ENCODE results near the gene LRP1.

Gene LRP1

DNA sequence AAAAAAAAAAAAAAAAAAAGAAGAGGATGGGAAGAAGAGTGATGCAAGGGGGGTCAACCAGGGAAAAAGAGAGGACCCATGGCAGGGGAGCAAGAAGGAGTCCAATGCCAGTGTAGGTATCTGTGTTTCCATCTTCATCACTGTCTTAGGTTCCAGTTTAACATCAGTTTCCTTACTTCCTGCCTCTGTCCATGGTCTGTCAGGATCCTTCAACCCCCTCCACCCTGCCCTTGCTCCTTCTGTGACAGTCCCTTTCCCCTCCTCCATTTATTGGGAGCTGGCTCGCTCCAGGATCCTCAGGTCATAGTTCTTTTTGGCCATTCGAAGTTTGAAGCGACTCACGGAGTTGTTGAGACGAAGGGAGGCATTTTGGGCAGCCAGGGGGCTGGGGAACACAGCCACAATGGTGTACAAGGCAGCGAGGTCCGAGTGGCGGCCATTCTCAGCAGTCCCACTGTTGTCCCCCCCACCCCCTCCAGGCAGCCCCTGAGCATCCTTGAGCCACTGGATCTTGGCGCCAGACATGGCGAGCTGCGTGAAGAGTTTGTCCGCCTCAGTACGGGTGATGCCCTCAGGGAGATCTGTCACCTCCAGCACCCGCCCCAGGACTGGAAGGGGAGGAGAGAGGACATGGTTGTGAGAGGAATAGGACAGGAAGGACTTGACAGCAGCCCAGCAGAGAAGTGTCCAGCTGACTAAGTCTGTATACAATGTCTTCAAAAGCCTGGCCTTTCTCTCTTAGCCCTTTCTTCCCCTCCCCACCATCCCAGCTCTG is 126.4 kb downstream of the LRP1 start:
- DNase-seq (ENCODE audit: low spot score) = no peak

DNA sequence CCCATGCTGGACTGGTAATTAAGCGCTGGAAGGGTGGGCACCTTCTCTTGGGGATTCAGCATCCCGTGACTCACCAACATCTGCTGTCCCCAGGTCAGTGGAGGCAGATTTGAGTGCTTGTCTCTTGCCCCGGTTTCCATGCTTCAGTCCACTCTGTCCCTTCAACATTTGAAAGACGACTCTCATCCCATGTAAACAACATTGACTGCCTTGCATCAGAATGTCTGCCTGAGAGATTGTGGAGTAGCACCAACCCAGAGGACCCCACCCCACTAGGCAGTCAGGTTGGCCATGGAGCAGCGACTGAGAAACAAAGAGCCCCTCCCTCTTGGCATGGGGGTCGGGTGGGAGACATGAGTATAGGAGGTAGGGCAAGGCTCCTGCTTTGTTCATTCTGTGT is 127.6 kb downstream of the LRP1 start:
- DNase-seq (ENCODE audit: low spot score) = no peak

- no peak for DNase-seq (ENCODE audit: low spot score)
These were observed 131.0 kb downstream of the LRP1 start for GRCh38 chr12:57258977-57259970.

DNA sequence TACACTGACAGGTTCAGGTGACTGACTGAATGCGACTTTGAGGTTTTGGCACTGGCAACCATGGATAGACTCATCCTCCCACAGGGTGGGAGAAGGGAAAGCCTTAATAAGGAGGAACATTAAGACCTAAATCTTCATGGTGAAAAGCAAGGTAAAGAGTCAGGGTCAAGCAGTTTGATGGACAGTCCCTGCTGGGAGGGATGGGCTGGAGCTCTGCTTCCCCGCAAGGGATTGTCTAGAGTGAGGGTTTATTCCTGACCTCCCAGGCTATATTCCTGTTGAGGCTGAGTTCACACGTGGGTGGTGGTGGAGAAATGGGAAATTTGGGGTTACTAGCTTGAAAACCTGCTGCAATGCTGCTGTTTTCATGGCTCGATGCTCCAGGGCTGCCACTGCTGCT is 132.1 kb downstream of the LRP1 start:
- no peak for DNase-seq (ENCODE audit: low spot score)

- DNase-seq (ENCODE audit: low spot score) = no peak
These were observed 133.2 kb downstream of the LRP1 start for GRCh38 chr12:57261428-57261865.

DNA sequence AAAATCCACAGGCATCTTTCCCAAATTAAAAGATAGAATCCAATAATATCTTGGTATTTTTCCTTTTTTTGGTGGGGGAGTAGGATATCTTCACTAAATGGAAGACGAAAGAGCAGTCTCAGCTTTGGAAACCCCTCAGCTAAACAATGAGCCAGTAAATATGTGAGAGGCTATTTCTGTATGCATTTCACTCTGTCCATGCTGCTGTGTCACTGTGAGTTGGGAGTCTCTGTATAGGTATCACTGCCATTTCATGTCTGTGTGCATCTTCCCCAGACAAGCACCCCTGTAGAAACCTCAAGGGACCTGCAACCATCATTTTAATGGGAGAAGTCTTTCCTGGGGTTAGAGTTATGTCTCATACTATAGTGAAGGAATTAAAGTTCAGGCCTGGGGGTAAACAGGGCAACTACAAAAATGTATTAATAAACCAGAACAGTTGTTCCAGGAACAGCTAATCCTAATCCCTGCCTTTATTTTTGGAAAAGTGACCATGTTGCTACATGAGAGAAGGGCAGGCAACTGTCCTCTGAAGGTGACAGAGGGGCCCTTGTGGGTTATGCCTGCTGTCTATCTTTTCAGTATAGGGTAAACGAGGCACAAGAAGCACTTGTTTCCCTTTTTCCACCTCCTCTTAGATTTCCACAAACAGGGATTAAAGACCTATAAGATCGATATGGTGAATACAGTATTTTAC is 134.0 kb downstream of the LRP1 start:
- DNase-seq (ENCODE audit: low spot score) = no peak

Measured in NAMALWA (cell line).